ENCODE results near the gene MAN1B1.

Gene MAN1B1

DNA sequence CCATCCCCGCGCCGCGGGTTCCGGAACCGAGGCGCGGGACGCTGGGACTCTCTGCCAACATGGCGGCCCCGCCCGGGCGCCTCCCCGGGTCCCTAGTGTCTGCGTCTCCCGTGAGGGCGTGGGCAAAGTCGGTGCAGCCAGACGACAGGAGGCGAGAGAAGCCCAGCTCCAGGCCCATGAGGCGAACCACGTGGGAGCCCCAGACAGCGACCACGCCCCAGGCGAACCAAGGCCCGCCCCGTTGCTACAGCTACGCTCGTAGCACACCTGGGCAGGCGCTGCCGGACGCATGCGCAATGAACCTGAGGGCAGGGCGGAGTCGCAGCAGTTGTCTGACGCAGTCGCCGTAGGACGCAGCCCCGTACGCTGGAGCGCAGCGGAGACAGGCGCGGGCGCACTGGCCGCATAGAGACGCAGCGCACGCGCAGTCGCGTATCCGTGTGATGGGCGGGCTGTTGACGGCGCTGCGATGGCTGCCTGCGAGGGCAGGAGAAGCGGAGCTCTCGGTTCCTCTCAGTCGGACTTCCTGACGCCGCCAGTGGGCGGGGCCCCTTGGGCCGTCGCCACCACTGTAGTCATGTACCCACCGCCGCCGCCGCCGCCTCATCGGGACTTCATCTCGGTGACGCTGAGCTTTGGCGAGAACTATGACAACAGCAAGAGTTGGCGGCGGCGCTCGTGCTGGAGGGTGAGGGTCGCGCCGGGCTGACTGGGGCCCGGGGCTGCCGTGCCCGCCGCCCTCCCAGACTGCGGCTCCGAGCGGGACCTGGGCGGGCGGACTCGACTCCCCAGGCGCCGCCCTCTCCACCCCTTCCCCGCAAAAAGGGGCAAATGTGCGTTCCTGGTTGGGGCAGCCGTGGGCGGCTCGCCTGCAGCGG is at the start of gene MAN1B1:
Gene MAN1B1, plus strand, starts transcription at position 455 of the 878 bp plus-strand sequence. Its CDS starts 15 bp downstream, at position 470.
- peak; percentile 99 for DNase-seq (ENCODE audit: low read depth in 2 of 2)

DNA sequence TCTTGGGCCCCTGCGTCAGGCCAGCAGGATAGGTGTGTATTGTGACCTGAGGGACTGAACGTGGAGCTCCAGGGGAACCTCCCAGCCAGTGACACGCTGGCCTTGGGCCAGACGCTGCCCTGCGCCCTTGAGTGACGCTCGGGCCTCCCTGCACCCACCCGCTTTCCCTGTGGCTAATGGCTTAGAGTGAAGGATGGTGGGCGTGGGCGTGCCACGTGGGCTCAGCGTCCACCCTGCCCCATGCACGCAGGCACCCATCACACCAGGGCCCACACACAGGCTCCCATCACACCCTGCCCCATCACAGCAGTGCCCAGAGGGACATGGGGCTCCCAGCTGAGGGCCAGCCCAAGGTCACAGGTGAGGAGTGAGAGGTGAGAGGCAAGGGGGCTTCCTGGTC is 49.8 kb upstream of the MAN1B1 start:
- no peak for DNase-seq (ENCODE audit: low read depth in 2 of 2)

DNA sequence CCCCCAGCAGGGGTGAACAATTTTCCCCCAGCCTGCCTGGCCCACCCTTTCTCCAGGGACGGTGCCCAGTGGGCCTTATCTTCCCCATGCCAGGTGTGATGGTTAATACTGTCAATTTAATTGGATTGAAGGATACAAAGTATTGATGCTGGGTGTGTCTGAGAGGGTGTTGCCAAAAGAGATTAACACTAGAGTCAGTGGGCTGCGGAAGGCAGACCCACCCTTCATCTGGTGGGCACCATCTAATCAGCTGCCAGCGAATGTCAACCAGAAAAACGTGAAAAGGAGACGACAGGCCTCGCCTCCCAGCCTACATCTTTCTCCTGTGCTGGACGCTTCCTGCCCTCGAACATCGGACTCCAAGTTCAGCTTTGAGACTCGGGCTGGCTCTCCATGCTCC is 49.3 kb upstream of the MAN1B1 start:
- DNase-seq (ENCODE audit: low read depth in 2 of 2): no peak

DNA sequence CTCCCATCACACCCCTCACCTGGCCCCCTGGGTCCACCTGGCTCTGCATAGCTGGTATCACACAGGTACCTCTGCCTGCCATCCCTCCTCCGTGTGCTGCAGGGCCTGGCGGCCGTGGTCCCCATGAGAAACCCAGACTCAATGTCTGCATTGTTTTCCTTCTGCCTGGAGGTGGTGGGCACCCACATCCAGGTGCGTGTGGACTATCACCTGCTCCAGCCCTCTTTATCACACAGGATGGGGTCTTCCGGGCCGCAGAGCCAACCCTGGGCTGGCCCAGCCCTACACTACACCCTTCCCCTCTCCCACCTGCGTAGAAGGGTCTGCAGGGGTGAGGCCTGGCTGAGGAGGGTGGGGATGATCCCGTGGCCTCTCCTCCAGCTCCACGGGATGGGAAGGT is 47.9 kb upstream of the MAN1B1 start:
- no peak for DNase-seq (ENCODE audit: low read depth in 2 of 2)

DNA sequence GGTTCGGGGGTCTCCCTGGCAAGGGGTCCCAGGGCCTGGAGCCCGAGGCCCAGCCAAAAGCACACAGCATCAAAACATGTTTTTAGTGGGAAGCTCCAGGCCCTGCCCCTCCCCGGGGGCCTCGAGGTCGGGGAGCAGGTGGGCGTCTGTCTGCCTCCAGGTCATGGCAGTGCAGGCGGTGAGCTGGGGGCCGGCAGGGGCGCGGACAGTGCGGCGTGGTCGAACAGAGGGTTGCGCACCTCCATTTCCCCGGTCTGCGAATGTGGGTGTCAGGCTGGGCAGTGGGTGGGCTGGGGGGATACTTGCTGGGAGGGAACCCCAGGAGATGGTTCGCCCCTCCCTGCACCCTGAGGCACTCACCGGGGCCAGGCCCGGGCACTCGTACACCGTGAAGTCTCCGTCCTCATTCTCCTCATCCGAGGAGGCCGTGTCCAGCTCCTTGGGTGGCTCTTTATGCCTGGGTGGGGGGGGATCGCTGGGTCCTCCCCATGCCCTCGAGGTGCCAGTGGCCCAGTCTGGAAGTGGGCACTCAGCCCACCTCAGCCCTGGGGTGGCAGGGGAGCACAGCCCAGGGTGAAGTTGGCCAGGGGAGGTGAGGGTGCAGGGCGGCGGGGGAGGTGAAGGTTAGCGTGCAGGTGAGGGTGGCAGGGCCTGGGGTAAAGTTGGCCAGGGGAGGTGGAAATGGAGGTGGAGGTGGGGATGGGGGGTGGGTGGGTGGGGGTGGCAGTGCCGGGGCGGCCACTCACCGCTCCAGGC is 47.0 kb upstream of the MAN1B1 start:
- DNase-seq (ENCODE audit: low read depth in 2 of 2): no peak

DNA sequence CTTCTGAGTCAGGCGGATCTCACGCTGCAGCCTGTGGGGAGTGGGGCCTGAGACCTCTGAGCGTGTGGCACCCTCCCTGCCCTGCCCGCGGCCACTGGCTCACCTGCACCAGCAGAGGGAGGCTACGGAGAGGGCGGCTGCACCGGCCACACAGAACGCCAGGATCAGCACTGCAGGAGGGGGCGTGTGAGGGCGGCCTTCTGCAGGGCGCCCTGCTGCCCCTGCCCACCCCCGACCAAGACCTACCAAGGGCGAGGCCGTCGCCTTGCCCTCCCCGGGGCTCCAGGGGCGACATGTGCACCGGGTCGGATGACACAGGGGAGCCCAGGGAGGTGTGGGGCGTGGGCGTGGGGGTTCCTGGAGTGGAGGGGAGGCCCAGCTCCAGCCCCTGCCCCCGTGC is 46.2 kb upstream of the MAN1B1 start:
- DNase-seq (ENCODE audit: low read depth in 2 of 2): no peak

DNA sequence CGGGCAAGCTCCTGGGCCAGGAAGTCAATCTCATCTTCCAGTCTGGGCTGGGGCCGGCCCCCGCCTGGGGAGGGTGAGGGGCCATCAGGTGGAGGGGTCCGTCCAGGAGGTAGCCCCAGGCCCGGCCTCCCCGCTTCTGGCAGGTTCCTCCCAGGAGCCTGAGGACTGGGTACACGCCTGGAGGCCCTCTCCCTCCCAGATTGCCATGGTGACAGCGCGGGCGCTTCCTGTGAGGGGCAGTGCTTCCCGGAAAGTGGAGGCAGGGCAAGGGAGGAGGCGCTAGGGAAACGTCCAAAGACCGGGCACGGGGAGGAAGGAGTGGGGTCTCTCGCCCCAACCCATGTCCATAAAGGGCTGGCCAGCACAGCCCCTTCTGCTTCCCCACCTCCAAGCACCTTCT is 45.7 kb upstream of the MAN1B1 start:
- DNase-seq (ENCODE audit: low read depth in 2 of 2): no peak

DNA sequence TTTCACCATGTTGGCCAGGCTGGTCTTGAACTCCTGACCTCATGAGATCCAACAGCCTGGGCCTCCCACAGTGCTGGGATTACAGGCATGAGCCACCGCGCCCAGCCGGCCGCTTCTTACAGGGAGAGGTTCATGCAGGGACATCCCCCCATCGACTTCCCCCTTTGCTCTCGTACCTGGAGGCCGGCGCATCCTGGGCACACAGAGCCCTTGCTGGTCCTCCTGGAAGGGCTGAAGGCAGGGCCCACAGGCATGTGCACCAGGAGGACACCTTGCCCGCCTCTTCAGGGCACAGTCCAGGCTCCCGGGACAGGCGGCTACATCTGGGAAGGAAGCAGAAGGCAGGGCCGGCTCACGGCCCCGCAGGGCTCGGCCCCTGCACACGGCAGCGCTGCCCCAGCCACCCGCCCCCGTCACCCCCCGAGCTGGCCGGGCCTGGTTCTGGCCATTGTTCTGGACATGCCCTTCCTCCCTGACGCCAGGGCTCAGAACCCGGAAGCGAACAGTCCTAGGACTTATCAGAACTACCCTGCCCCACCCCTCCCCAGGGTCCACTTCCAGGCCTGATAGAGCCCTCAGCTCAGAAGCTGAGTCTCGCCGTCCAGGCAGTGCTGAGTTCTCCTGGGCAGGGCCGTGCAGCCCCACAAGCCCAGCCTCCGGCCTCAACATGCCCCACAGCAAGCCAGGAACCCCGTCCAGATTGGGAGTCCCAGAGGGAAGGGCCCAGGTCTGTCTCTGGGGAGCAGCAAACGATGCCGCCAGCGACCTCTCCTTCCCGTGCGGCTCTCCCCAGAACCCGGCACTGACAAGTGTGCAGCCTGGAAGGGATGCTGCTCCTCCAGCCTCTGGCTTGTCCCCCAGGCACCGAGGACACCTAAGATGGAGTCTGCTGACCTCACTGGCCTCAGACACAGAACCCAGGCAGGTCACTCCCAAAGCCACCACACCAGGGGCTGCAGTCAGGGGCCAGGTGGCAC is 43.7 kb upstream of the MAN1B1 start:
- DNase-seq (ENCODE audit: low read depth in 2 of 2): no peak

DNA sequence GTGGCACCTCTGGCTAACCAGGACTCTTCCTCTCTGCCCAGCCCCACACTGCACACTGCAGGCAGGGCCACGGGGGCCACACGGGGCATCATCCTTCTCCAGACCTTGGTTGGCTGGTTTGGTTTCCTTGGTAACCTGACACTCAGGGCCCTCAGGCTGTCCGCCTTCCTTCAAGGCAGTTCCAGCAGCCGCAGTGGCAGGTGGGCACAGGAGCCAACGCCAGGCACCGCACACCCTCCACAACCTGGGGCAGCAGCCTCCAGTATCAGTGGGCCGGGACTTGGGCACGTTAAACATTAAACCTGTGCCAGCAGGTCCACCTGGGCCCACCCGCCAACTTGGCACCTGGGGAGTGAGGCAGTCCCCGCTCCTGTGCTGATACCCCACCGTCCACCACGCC is 42.7 kb upstream of the MAN1B1 start:
- DNase-seq (ENCODE audit: low read depth in 2 of 2): no peak

DNA sequence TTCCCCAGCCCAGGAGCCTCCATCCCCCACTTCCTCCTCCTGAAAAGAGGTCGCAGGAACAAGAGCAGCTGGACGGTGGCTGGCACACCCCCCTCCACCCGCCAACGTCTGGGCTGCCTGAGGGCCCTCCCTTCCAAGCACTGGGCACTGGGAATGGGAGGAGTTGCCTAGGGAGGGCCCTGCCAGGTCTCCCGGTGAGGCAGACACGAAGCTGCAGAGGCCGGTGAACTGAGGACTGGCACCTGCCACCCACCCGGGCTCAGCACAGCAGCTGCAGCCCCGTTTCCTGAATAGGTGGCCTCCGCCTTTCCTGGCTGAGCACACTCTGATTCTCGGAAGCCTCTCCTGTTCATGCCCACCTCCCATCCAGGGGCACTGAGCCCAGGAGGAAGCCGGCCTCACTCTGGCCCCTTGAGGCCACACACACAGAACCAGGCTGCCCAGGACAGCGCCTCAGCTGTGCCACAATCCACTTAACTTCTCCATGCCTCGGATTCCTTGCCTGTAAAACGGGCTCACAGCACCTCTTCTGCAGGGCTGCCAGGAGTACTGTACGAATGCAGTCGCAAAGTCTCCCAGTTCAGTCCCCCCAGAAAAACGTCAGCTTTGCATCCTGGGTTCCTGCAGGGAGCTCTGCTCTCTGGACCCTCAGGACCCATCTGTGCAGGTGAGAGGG is 42.1 kb upstream of the MAN1B1 start:
- DNase-seq (ENCODE audit: low read depth in 2 of 2): no peak

DNA sequence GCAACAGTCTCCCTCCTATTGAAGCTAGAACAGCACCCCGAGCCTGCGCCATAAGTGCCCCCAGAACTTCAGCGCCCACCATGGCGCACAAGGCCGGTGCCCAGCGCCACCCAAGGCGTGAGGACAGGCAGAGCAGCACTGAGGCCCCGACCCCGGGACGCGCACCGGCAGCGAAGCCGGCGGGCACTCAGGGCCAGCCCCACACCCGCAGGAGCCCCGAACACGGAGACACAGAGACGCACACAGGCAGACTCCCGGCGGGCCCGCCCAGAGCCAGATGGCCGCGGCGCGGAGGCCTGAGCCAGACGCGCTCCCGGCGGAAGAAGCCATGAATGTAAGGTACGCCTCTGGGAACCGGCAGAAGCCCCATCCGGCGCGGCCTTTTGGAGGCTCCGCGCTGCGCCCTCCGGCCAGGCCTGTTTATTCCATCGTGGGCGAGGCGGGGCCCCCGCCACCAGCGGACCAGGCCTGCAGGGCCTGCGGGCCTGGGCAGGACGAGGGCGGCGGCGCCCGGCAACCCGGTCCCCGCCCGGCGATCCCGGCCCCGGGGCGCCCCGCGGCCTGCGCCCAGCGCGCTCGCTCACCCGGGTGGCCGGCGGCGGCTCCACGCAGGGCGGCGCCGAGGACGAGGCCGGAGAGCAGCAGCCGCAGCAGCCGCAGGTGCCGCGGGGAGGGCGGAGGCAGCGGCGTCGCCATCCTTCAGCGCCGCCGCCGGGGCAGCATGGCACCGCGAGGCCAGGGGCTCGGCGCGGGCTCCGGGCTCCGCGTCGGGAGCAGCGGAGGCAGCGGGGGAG is 41.3 kb upstream of the MAN1B1 start:
- DNase-seq (ENCODE audit: low read depth in 2 of 2): no peak

DNA sequence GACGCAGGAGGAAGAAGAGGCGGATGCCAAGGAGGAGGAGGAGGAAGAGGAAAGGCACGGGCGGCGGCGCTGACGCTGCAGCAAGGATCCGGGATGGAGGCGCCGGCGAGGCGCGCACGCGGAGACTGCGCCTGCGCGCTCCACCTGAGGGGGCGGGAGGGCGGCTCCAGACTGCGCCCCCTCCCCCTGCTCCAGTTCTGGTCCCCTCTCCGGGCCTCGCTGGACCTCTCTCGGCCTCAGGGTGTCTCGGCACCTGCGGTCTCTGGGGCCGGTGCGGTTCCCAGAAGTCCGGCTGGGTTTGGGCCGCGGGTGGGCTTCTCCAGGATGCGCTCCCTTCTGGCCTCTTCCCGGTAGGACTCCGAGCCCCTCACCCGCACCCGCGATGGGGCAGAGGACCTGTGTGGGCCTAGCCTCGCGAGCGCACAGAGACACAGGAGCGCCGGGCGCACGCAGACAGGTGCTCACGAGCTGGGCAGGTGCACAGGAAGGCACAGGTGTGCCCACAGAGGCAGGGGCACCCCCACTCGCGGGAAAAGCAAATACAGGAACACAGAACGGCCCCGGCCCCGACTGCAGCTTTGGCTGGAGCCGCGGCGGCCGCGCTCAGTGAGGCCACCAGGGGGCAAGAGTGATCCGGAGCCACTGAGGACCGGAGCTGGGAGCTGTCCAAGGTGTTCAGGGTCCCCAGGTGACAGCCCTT is 40.5 kb upstream of the MAN1B1 start, which contains the start of gene NPDC1:
Gene NPDC1, minus strand, starts transcription at position 90 of the 700 bp plus-strand sequence. CDS start 188 bp downstream, outside the sequence.
- peak; percentile 55 to 56 for DNase-seq (ENCODE audit: low read depth in 2 of 2)

DNA sequence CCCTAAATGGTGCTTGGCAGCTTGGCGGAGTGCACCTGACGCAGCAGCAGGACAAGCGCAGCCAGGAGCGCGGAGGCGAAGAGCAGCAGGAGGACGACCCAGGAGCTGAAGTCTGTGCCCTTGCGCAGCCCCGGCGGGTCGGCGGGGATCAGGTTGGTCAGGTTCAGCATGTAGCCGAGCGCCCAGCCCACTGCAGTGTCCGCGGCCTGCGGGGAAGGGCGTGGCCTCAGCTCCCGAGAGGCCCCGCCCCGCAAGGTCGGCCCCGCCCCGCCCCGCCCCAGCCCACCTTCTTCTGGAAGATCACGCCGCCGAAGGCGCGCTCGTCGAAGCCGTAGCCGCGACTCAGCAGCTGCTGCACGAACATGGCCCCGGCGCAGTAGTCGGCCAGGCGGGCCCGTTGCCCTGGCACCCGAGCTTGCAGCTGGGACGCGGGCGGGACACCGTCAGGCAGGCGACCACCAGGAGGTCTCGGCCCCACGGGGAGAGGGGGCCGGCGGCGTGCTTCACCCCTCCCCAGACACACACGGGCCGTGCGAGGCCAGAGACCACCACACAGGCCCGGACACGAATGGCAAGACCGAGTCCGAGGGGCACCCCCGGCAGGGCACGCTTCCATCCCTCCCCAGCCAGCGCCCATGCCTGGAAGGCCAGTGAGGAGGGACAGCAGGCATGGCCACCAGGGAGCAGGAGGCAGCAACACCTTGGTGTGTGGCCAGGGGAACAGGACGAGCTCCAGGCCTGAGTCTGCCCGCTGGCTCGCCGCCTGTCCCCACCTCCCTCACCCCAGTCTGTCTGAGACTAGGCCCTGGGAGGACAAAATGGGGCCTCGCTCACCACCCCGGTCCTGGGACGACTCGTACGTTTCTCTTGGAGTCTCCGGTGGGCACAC is 37.9 kb upstream of the MAN1B1 start:
- DNase-seq (ENCODE audit: low read depth in 2 of 2): no peak

DNA sequence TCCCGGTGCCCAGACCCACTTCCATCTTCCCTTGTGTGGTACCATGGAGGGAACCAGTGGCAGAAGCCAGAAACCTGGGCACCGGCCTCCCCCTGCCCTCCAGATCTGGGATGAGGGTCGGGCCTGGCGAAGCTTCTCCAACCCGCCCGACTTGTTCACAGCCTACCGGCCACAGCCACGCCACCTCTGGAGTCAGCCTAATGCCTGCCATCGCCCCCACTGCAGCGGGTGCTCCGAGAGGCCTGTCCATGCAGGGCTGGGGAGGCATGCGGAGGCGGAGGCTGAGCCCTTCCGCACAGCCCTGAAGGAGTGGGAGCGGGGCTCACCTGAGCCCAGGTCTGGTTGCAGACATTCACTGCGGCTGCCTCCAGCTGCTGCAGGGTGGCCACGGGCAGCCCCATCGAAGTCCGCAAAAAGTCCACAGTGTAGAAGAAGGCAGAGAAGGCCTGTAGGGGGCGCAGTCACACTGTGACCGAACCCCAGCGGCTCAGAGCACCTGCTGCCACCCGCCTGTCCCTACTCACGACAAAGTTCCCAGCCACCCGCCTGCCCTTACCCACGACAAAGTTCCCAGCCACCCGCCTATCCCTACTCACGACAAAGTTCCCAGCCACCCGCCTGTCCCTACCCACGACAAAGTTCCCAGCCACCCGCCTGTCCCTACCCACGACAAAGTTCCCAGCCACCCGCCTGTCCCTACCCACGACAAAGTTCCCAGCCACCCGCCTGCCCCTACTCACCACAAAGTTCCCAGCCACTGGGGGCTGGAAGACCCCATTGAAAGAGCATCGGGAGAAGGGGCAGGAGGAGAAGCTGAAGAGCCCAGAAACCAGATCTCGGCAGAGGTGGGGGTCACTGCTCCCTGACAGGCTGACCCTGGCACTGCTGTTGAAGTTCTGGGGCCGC is 37.0 kb upstream of the MAN1B1 start:
- DNase-seq (ENCODE audit: low read depth in 2 of 2): no peak

DNA sequence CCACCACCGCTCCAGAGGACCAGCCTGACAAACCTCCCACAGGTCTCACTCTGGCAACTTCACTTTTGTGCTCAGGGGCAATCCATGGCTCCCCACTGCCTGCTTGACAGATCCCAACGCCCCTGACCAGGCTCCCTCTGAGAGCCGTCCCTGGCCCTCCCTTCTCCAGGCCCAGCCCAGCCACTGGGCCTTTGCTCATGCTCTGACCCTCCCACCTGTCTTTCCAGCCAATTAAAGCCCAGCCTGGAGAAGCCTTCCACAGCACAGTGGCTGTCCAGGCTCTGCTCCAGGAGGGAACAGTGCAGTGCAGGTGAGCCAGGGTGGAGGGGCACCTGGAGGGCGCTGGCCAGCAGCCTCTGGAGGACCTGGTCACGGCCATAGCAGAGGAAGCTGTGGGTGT is 36.2 kb upstream of the MAN1B1 start:
- no peak for DNase-seq (ENCODE audit: low read depth in 2 of 2)

DNA sequence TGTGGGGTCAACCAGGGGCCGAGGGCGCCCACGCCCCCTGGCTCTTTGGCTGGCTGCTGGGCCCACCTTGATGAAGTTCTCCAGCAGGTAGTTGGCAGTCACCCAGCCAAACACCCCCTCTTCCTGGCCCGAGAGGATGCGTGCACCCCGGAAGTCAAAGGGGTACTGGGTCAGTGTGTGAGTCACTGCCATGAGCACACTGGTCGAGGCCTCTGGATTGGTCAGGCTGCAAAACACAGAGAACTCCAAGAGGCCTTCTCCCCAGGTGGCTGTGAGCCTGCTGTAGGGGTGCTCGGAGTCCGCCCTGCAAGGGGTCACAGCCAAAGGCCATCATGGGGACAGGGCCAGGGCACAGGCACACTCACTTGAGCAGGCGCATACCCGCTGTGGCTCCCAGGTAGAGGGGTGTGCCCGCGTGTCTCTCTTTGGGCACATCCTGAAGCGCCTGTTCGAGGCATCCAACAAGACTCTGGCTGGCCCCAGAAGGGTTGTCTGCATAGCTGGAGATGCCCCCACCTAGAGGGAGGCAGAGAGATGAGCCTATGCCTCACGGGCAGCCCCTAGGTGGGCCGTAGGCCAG is 35.5 kb upstream of the MAN1B1 start:
- DNase-seq (ENCODE audit: low read depth in 2 of 2): no peak

DNA sequence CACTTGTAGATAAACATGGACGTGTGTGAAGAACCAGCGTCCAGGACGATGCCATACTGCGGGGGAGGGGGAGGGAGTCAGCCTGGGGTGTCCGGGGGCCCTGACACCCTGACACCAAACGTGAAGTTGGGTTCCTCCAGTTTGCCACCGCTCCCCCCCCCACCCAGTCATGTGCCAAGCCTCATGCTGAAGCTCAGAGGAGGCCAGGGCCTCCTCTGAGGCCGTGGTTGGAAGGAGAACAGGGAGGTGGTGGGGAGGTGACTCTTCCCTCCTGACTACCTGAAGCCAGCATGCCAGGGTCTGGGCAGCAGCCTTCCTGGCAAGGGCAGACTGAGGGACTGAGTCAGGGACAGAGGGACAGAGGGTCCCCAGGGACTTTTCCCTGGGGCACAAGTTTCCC is 34.5 kb upstream of the MAN1B1 start:
- no peak for DNase-seq (ENCODE audit: low read depth in 2 of 2)

All from stimulated activated CD8-positive, alpha-beta memory T cell treated with anti-CD3 and anti-CD28 coated beads, Interleukin-15, amount 100 ng/mL, for 4 hours (primary cell).